ENCODE results near the gene TMEM126A. TPM values are rescaled to one million over a fixed set of nuclear protein-coding genes. Genes with fewer than 3 reads are reported as not detected.

The TMEM126A gene
- total and polyA plus RNA-seq, 2 of the 13 experiments (the other 11 are each of a cell fraction or from before 2014, with no cell fraction given) = 59.5 to 66.9 TPM

GRCh38 chr11:85647078-85647477, 689 bp upstream of the TMEM126A start:
- FAIRE-seq = no peak
- Histone ChIP-seq H3K27ac (ENCODE audit: extremely low read length, insufficient read depth, low read length) (peak overlapping the region; percentile 77), H2AFZ (ENCODE audit: low read length) (peak overlapping the region; percentile 79), H3K27me3 (ENCODE audit: control insufficient read depth in 1 of 2, insufficient read depth in 2 of 2, low read length in 2 of 2) (no peaks in the 10 kb centered on the region; a peak in 1 of 5 replicates), H3K9me3 (ENCODE audit: low read length) (no peaks in the 10 kb centered on the region), H3K79me2 (ENCODE audit: insufficient read depth, low read length) (peaks cover 17% of the 10 kb centered on the region), H4K20me1 (ENCODE audit: insufficient read depth, low read length) (no peaks in the 10 kb centered on the region), H3K4me2 (ENCODE audit: low read depth, low read length) (peak overlapping the region; percentile 88), H3K4me1 (ENCODE audit: insufficient read depth, low read length) (peaks cover 18% of the 10 kb centered on the region), H3K36me3 (replicated peaks in 1 of 2; ENCODE audit: control insufficient read depth in 1 of 2, insufficient read depth in 2 of 2, low read length in 2 of 2) (no peaks in the 10 kb centered on the region; a peak in 1 of 5 replicates), H3K9ac (ENCODE audit: insufficient read depth, low read depth, low read length) (peak overlapping the region; percentile 80), H3K4me3 (replicated peaks in 1 of 3; ENCODE audit: insufficient read depth in 1 of 3, low read depth in 2 of 3, low read length in 3 of 3) (peak overlapping the region; percentile 81 to 83 (median 82))
- ATAC-seq = peak; percentile 26
- no TSS peak for BruUV-seq (replicated peaks)
- in situ Hi-C loops (cut with HindIII; ENCODE audit: extremely low pct_ligation_motif_present, low pct_unique_long_range_greater_than_20kb) = loop anchor here (25.0 kb wide), 1 partner anchor 615 kb away; no protein-coding TSS in a partner anchor
- 8% methylated on average over 2 of the region's 2 CpGs for WGBS (ENCODE audit: low lambda C conversion rate)
- no peak for DNase-seq (ENCODE audit: low spot score)
- POLR2A ChIA-PET = interaction anchor here (0.7 to 5.7 kb wide), 8 partner anchors 10 to 655 kb away, joined by 3 to 112 read pairs (median 4); partner anchors contain the start of genes CREBZF, DLG2, HIKESHI and PICALM
- intact Hi-C loops (cut with micrococcal nuclease; ENCODE audit: unreplicated experiment) = loop anchor here (1.0 kb wide), 1 partner anchor 19 kb away; the partner anchor contains the start of gene TMEM126B
- CTCF ChIA-PET (ENCODE audit: low intra/inter-chr PET ratio, low total read pairs) = no interaction called here
- TF ChIP-seq, protein P1, sequence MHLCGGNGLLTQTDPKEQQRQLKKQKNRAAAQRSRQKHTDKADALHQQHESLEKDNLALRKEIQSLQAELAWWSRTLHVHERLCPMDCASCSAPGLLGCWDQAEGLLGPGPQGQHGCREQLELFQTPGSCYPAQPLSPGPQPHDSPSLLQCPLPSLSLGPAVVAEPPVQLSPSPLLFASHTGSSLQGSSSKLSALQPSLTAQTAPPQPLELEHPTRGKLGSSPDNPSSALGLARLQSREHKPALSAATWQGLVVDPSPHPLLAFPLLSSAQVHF (CRISPR knock-in tag; IDR thresholded peaks at IDR 0.05) = no peak
- no peak for TF ChIP-seq ZMYM3 (CRISPR knock-in tag; IDR thresholded peaks at IDR 0.05)
- no peak for TF ChIP-seq LBX2 (CRISPR knock-in tag; IDR thresholded peaks at IDR 0.05; ENCODE audit: borderline replicate concordance)
- TF ChIP-seq, protein P2, sequence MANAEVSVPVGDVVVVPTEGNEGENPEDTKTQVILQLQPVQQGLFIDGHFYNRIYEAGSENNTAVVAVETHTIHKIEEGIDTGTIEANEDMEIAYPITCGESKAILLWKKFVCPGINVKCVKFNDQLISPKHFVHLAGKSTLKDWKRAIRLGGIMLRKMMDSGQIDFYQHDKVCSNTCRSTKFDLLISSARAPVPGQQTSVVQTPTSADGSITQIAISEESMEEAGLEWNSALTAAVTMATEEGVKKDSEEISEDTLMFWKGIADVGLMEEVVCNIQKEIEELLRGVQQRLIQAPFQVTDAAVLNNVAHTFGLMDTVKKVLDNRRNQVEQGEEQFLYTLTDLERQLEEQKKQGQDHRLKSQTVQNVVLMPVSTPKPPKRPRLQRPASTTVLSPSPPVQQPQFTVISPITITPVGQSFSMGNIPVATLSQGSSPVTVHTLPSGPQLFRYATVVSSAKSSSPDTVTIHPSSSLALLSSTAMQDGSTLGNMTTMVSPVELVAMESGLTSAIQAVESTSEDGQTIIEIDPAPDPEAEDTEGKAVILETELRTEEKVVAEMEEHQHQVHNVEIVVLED (CRISPR knock-in tag; IDR thresholded peaks at IDR 0.05; ENCODE audit: borderline replicate concordance) = no peak
- TF ChIP-seq KMT2B (CRISPR knock-in tag; IDR thresholded peaks at IDR 0.05) = no peak
- TF ChIP-seq ZNF317 (CRISPR knock-in tag; IDR thresholded peaks at IDR 0.05) = no peak
- no peak for TF ChIP-seq HHEX (CRISPR knock-in tag; IDR thresholded peaks at IDR 0.05)
- no peak for TF ChIP-seq MED8 (CRISPR knock-in tag; IDR thresholded peaks at IDR 0.05; ENCODE audit: insufficient replicate concordance)
- TF ChIP-seq, protein P3, sequence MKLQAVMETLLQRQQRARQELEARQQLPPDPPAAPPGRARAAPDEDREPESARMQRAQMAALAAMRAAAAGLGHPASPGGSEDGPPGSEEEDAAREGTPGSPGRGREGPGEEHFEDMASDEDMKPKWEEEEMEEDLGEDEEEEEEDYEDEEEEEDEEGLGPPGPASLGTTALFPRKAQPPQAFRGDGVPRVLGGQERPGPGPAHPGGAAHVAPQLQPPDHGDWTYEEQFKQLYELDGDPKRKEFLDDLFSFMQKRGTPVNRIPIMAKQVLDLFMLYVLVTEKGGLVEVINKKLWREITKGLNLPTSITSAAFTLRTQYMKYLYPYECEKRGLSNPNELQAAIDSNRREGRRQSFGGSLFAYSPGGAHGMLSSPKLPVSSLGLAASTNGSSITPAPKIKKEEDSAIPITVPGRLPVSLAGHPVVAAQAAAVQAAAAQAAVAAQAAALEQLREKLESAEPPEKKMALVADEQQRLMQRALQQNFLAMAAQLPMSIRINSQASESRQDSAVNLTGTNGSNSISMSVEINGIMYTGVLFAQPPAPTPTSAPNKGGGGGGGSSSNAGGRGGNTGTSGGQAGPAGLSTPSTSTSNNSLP (IDR thresholded peaks at IDR 0.05; ENCODE audit: low read depth, low read length) = no peak
- no peak for TF ChIP-seq ADNP (CRISPR knock-in tag; IDR thresholded peaks at IDR 0.05)
- no peak for TF ChIP-seq SSRP1 (CRISPR knock-in tag; IDR thresholded peaks at IDR 0.05)
- no peak for TF ChIP-seq ZNF10 (CRISPR knock-in tag; IDR thresholded peaks at IDR 0.05; ENCODE audit: borderline replicate concordance, low read depth)
- TF ChIP-seq ZSCAN29 (CRISPR knock-in tag; conservative IDR thresholded peaks at IDR 0.05) = no peak
- no peak for TF ChIP-seq IRF1 (CRISPR knock-in tag; IDR thresholded peaks at IDR 0.05; ENCODE audit: low read depth)
- TF ChIP-seq PRDM10 (CRISPR knock-in tag; IDR thresholded peaks at IDR 0.05; ENCODE audit: low read depth) = no peak
- TF ChIP-seq U2AF1 (optimal IDR thresholded peaks at IDR 0.05; ENCODE audit: low read depth, low read length) = no peak

Measured in HepG2 (cell line).